Keratinocyte (primary cell): ENCODE measurements around the gene WAC. TPM values are rescaled to one million over a fixed set of nuclear protein-coding genes. Genes with fewer than 3 reads are reported as not detected.

ENCODE experiments used
- DNase-seq: peaks from one replicate; pipeline ENCODE4 v3.0.0-alpha.2; 2011; ENCODE audit warnings: low read depth, missing footprints, low spot score
- FAIRE-seq: peaks from 2 replicates; lab custom pipeline; 2011; peaks lifted over from hg19 to GRCh38; lab: Jason Lieb, UNC
- H2AFZ ChIP-seq: 2 replicates; pipeline ENCODE4 v1.6.0; 2012; ENCODE audit warnings: low read length, control low read depth, inconsistent platforms; ENCODE audit not compliant: control insufficient read depth
- H3K27ac ChIP-seq: 2 replicates; pipeline ENCODE4 v1.5.1; 2011; ENCODE audit warnings: low read length; ENCODE audit not compliant: control insufficient read depth, insufficient read depth
- H3K27me3 ChIP-seq: 3 replicates; pipeline ENCODE4 v1.6.0; 2011; ENCODE audit warnings: low read length; ENCODE audit not compliant: control insufficient read depth, insufficient read depth; ENCODE audit errors: extremely low read depth
- H3K36me3 ChIP-seq, 2 experiments: 2 replicates in 1 of 2; 3 replicates in 1 of 2; pipeline ENCODE4 v1.5.1; 2011; ENCODE audit warnings: low read length in 2 of 2, mild to moderate bottlenecking in 1 of 2; ENCODE audit not compliant: control insufficient read depth in 2 of 2, insufficient read depth in 2 of 2; ENCODE audit errors: extremely low read depth in 1 of 2
- H3K4me1 ChIP-seq: 3 replicates; pipeline ENCODE4 v1.5.1; 2011; ENCODE audit warnings: low read length; ENCODE audit not compliant: control insufficient read depth, insufficient read depth; ENCODE audit errors: extremely low read depth
- H3K4me2 ChIP-seq: 3 replicates; pipeline ENCODE4 v1.6.0; 2011; ENCODE audit warnings: low read depth, low read length; ENCODE audit not compliant: control insufficient read depth, insufficient read depth; ENCODE audit errors: extremely low read depth
- H3K4me3 ChIP-seq, 3 experiments: fragments of 200-600 bp in 1 of 3; sonication (generic) in 1 of 3; 2 replicates in 2 of 3; 3 replicates in 1 of 3; pipeline ENCODE4 v1.5.1; 2011 to 2016; ENCODE audit warnings: low read length in 3 of 3, mild to moderate bottlenecking in 3 of 3, control low read depth in 2 of 3, inconsistent platforms in 1 of 3, low read depth in 1 of 3, mixed read lengths in 1 of 3, mixed run types in 1 of 3, moderate library complexity in 1 of 3; ENCODE audit not compliant: control insufficient read depth in 2 of 3, insufficient read depth in 2 of 3; ENCODE audit errors: extremely low read depth in 1 of 3
- H3K79me2 ChIP-seq: 2 replicates; pipeline ENCODE4 v1.6.0; 2012; ENCODE audit warnings: low read length; ENCODE audit not compliant: control insufficient read depth, insufficient read depth
- H3K9ac ChIP-seq: 3 replicates; pipeline ENCODE4 v1.6.0; 2011; ENCODE audit warnings: low read length; ENCODE audit not compliant: control insufficient read depth, insufficient read depth; ENCODE audit errors: extremely low read depth
- H3K9me1 ChIP-seq: 3 replicates; pipeline ENCODE4 v1.6.0; 2011; ENCODE audit warnings: low read length; ENCODE audit not compliant: control insufficient read depth, insufficient read depth; ENCODE audit errors: extremely low read depth
- H3K9me3 ChIP-seq: 2 replicates; pipeline ENCODE4 v1.5.1; 2012; ENCODE audit warnings: low read depth, low read length; ENCODE audit not compliant: control insufficient read depth
- H4K20me1 ChIP-seq: 3 replicates; pipeline ENCODE4 v1.6.0; 2011; ENCODE audit warnings: low read length; ENCODE audit not compliant: control insufficient read depth, insufficient read depth; ENCODE audit errors: extremely low read depth
- CTCF ChIP-seq, 3 experiments: IDR thresholded peaks in 1 of 3; conservative IDR thresholded peaks in 1 of 3; optimal IDR thresholded peaks in 1 of 3; 2 replicates in 2 of 3; 3 replicates in 1 of 3; pipeline versions ENCODE3 to v1.5.1; 2011; ENCODE audit warnings: low read length in 3 of 3, mild to moderate bottlenecking in 3 of 3, moderate library complexity in 2 of 3, control low read depth in 1 of 3, inconsistent platforms in 1 of 3; ENCODE audit not compliant: insufficient read depth in 2 of 3; ENCODE audit errors: extremely low read depth in 1 of 3
- EZH2 ChIP-seq: IDR thresholded peaks from one replicate; pipeline ENCODE4 v1.6.1; 2012; ENCODE audit warnings: inconsistent platforms, mild to moderate bottlenecking, low read length, moderate library complexity
- dilution Hi-C: fragments of 300-500 bp; cut with MboI; formaldehyde crosslinking; loops from one replicate; pipeline ENCODE4 v1.7.0; 2020; ENCODE audit warnings: low sequenced_read_pairs; ENCODE audit not compliant: extremely low pct_ligation_motif_present
- polyA plus RNA-seq, 5 experiments: library from polyadenylated mRNA; depleted of rRNA in 3 of 5; stranded (reverse) in 3 of 5; stranded (forward) in 1 of 5; unstranded in 1 of 5; fragments of >200 nt; gene quantifications; 1 replicate in 1 of 5; 2 replicates in 3 of 5; 3 replicates in 1 of 5; pipeline versions ENCODE4 v1.2.1 to v1.2.3, GENCODE V29; 2011 to 2012; ENCODE audit warnings: missing spikeins in 2 of 5, low read depth in 1 of 5, low replicate concordance in 1 of 5
- small RNA-seq, 3 experiments: library from RNA; depleted of rRNA; stranded (forward); fragments of <200 nt; gene quantifications; one replicate each; pipeline ENCODE3, GENCODE V24; 2012; ENCODE audit warnings: low read depth in 3 of 3, low replicate concordance in 1 of 3; ENCODE audit not compliant: insufficient read length in 3 of 3

The WAC gene
- polyA plus RNA-seq, 1 donor (not counting 4 experiments of a cell fraction or from before 2014, with no cell fraction given): 80.8 TPM

- Histone ChIP-seq H3K9me1 (no peaks in the 10 kb centered on the region), H3K79me2 (no peaks in the 10 kb centered on the region), H3K4me3 (peak overlapping the region; percentile 28 to 62 (median 33)), H3K9ac (no peak overlapping the region), H4K20me1 (no peaks in the 10 kb centered on the region), H2AFZ (peak overlapping the region; percentile 36), H3K27me3 (peaks cover 36% of the 10 kb centered on the region), H3K4me1 (peaks cover 5% of the 10 kb centered on the region), H3K27ac (no peak overlapping the region), H3K9me3 (no peaks in the 10 kb centered on the region), H3K4me2 (peak overlapping the region; percentile 69), H3K36me3 (no peaks in the 10 kb centered on the region)
- TF ChIP-seq CTCF (optimal IDR thresholded peaks at IDR 0.05 in 1 of 3, IDR thresholded peaks at IDR 0.05 in 1 of 3, conservative IDR thresholded peaks at IDR 0.05 in 1 of 3; ENCODE audit: extremely low read depth in 1 of 3, insufficient read depth in 2 of 3, low read length in 3 of 3) (no peak), EZH2 (peak; percentile 22)
- no peak for FAIRE-seq
- dilution Hi-C loops: no loop called here
- DNase-seq: no peak
Observed at GRCh38 chr10:28669227-28670173, 136.6 kb downstream of the WAC start.

Small RNAs within 50 kb of the gene (small RNA-seq; reads per million reads assigned to genes)
- gene RNU4ATAC6P (0 reads per million in 3 experiments), gene RNU6-1067P (0 to 1.0 (median 0.33) reads per million in 3 experiments)

Other genes with a start within 250 kb of the WAC start
- gene MPP7, start 230.1 kb upstream of the WAC start, polyA plus RNA-seq: 4.9 to 6.5 TPM (median 6.3 TPM) in 3 replicates
- 2.5 to 3.4 TPM (median 2.9 TPM) in 3 replicates for gene BAMBI, start 144.4 kb downstream of the WAC start, polyA plus RNA-seq